ENCODE data around the gene SPECC1. TPM values are rescaled to one million over a fixed set of nuclear protein-coding genes. Genes with fewer than 3 reads are reported as not detected.

Gene SPECC1
- total RNA-seq, 1 experiment from 2014 or later, result 43.5 TPM

DNA sequence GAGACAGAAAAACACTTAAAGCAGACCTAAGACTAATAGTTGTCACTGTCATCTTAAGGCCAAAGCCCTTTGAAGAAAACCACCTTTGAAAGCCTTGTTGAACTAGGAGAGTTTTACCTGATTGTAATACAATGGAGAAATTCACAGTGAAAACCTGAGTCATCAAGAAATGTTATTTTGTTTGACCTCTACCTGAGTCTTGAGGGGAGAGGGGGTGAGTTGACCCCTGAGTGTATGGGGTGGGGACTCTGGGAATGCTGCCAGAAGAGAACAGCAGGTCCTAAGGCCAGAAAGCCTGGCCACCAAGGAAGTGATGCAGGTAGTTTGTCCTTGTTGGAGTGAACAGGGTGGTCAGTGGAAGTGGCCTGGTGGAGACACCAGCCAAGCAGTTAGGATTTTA, 204.3 kb downstream of the SPECC1 start:
- Histone ChIP-seq H3K36me3 (ENCODE audit: control insufficient read depth in 1 of 2, insufficient read depth in 2 of 2, low read length in 2 of 2) (no peaks in the 10 kb centered on the region), H3K27me3 (ENCODE audit: insufficient read depth, low read length) (no peaks in the 10 kb centered on the region), H3K79me2 (ENCODE audit: insufficient read depth, low read length) (no peaks in the 10 kb centered on the region), H3K4me2 (ENCODE audit: low read length) (no peak overlapping the region), H3K4me1 (ENCODE audit: control insufficient read depth in 1 of 2, insufficient read depth in 2 of 2, low read length in 2 of 2) (no peaks in the 10 kb centered on the region), H4K20me1 (ENCODE audit: insufficient read depth) (no peaks in the 10 kb centered on the region; the same call in 1 of the 2 replicates), H3K27ac (ENCODE audit: low read depth, low read length) (no peak overlapping the region), H3K9me2 (ENCODE audit: insufficient read depth) (no peaks in the 10 kb centered on the region), H3K9me3 (ENCODE audit: control insufficient read depth in 1 of 2, insufficient read depth in 1 of 2, low read depth in 1 of 2, low read length in 2 of 2) (no peaks in the 10 kb centered on the region), H3K4me3 (replicated peaks in 1 of 2; ENCODE audit: low read depth in 1 of 2, low read length in 2 of 2) (no peak overlapping the region), H3K9ac (ENCODE audit: low read length) (no peak overlapping the region), H2AFZ (ENCODE audit: low read depth, low read length, poor library complexity, severe bottlenecking) (no peak overlapping the region)
- no peak for ATAC-seq
- DNase-seq (ENCODE audit: low read depth, low spot score), result no peak
- ChIA-PET POLR2A (no interaction called here), CTCF (no interaction called here), RAD21 (ENCODE audit: low non-redundant PET in 1 of 2, low total read pairs in 2 of 2, uncharacterized antibody in 2 of 2, unreplicated experiment in 2 of 2) (no interaction called here)
- TF ChIP-seq ZNF274 (IDR thresholded peaks at IDR 0.05; ENCODE audit: low read depth, low read length), result no peak
- TF ChIP-seq YY1 (IDR thresholded peaks at IDR 0.05; ENCODE audit: extremely low read depth, insufficient replicate concordance, low read depth, low read length), result no peak
- no peak for TF ChIP-seq EZH2phosphoT487 (IDR thresholded peaks at IDR 0.05; ENCODE audit: borderline replicate concordance)
- TF ChIP-seq CBX3 (IDR thresholded peaks at IDR 0.05; ENCODE audit: low read depth), result no peak
- TF ChIP-seq POLR2A (IDR thresholded peaks at IDR 0.05; ENCODE audit: borderline replicate concordance, extremely low read depth, insufficient read depth, insufficient read length), result no peak
- no peak for TF ChIP-seq CEBPB (IDR thresholded peaks at IDR 0.05; ENCODE audit: low read depth)
- TF ChIP-seq ELF1 (IDR thresholded peaks at IDR 0.05; ENCODE audit: borderline replicate concordance, low read depth), result no peak
- no peak for TF ChIP-seq ATF3 (IDR thresholded peaks at IDR 0.05)
- no peak for TF ChIP-seq SRF (IDR thresholded peaks at IDR 0.05; ENCODE audit: low read depth)
- TF ChIP-seq, protein P1, sequence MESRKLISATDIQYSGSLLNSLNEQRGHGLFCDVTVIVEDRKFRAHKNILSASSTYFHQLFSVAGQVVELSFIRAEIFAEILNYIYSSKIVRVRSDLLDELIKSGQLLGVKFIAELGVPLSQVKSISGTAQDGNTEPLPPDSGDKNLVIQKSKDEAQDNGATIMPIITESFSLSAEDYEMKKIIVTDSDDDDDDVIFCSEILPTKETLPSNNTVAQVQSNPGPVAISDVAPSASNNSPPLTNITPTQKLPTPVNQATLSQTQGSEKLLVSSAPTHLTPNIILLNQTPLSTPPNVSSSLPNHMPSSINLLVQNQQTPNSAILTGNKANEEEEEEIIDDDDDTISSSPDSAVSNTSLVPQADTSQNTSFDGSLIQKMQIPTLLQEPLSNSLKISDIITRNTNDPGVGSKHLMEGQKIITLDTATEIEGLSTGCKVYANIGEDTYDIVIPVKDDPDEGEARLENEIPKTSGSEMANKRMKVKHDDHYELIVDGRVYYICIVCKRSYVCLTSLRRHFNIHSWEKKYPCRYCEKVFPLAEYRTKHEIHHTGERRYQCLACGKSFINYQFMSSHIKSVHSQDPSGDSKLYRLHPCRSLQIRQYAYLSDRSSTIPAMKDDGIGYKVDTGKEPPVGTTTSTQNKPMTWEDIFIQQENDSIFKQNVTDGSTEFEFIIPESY (IDR thresholded peaks at IDR 0.05; ENCODE audit: extremely low read depth, insufficient replicate concordance, low read length), result no peak
- TF ChIP-seq JUND (IDR thresholded peaks at IDR 0.05), result no peak
- TF ChIP-seq RAD21 (IDR thresholded peaks at IDR 0.05; ENCODE audit: low read depth), result no peak
- BruUV-seq (replicated peaks), result no TSS peak
- intact Hi-C loops (cut with micrococcal nuclease), result no loop called here

Data from HCT116 (cell line).